Spleen (tissue), 11 donors: ENCODE measurements around the gene FAAP100. TPM values are rescaled to one million over a fixed set of nuclear protein-coding genes. Genes with fewer than 3 reads are reported as not detected.

Experiments
- DNase-seq: peaks from one replicate; pipeline ENCODE4 v3.0.0-alpha.2; 2020
- H3K27ac ChIP-seq, 8 donors: fragments of 200-600 bp; sonication (generic) in 7 of 8; 1 replicate in 4 of 8; 2 replicates in 4 of 8; pipeline versions ENCODE4 v1.5.0 to v1.8.0; 2016 to 2021; ENCODE audit warnings: inconsistent platforms in 4 of 8, mild to moderate bottlenecking in 4 of 8, moderate library complexity in 1 of 8
- H3K27me3 ChIP-seq, 7 donors: fragments of 200-600 bp; sonication (generic) in 6 of 7; replicated peaks in 1 of 7; 1 replicate in 4 of 7; 2 replicates in 3 of 7; pipeline versions ENCODE4 v1.5.0 to v1.8.0; 2016 to 2021; ENCODE audit warnings: inconsistent platforms in 3 of 7, mild to moderate bottlenecking in 1 of 7
- H3K36me3 ChIP-seq, 6 donors: fragments of 200-600 bp; sonication (generic) in 5 of 6; 1 replicate in 4 of 6; 2 replicates in 2 of 6; pipeline versions ENCODE4 v1.5.0 to v1.8.0; 2016 to 2021; ENCODE audit warnings: inconsistent platforms in 2 of 6
- H3K4me1 ChIP-seq, 6 donors: fragments of 200-600 bp; sonication (generic) in 5 of 6; 1 replicate in 3 of 6; 2 replicates in 3 of 6; pipeline versions ENCODE4 v1.5.0 to v1.8.0; 2016 to 2021; ENCODE audit warnings: inconsistent platforms in 3 of 6
- H3K4me3 ChIP-seq, 8 donors: fragments of 200-600 bp; sonication (generic) in 7 of 8; 1 replicate in 4 of 8; 2 replicates in 4 of 8; pipeline versions ENCODE4 v1.5.0 to v1.8.0; 2016 to 2021; ENCODE audit warnings: inconsistent platforms in 4 of 8, mild to moderate bottlenecking in 4 of 8, moderate library complexity in 2 of 8
- H3K9me3 ChIP-seq, 8 donors: fragments of 200-600 bp; sonication (generic) in 7 of 8; 1 replicate in 4 of 8; 2 replicates in 4 of 8; pipeline versions ENCODE4 v1.5.0 to v1.8.0; 2016 to 2021; ENCODE audit warnings: inconsistent platforms in 4 of 8
- CTCF ChIP-seq, 11 experiments: fragments of 200-600 bp in 7 of 11; fragments of 450-650 bp in 4 of 11; sonication (generic) in 4 of 11; IDR thresholded peaks in 8 of 11; conservative IDR thresholded peaks in 3 of 11; 1 replicate in 7 of 11; 2 replicates in 4 of 11; pipeline versions ENCODE4 v1.4.0 to v1.8.0; 2016 to 2021; ENCODE audit warnings: antibody characterized with exemption in 11 of 11, inconsistent platforms in 4 of 11, mild to moderate bottlenecking in 1 of 11
- POLR2A ChIP-seq, 3 donors: fragments of 450-650 bp; IDR thresholded peaks; one replicate each; pipeline ENCODE4 v1.5.1; 2017; ENCODE audit warnings: antibody characterized with exemption in 3 of 3, mild to moderate bottlenecking in 1 of 3
- POLR2AphosphoS5 ChIP-seq, 3 donors: sonication (generic); formaldehyde crosslinking; IDR thresholded peaks; one replicate each; pipeline ENCODE4 v1.5.1; 2017; ENCODE audit warnings: antibody characterized with exemption in 3 of 3
- whole genome bisulfite sequencing, 5 donors: extraction: QIAGEN DNeasy Blood & Tissue Kit in 3 of 5; methylation state at CpG; one replicate each; pipeline versions ENCODE4 v1.1.5 to v1.1.7; 2013 to 2018; 5-methylcytosine and 5-hydroxymethylcytosine counted together
- intact Hi-C: fragments of 100-400 bp; cut with DNase I; formaldehyde crosslinking; loops from one replicate; pipeline ENCODE4 v1.15.0; 2023; ENCODE audit warnings: low total_unique reads
- polyA plus RNA-seq, 3 donors: library from polyadenylated mRNA; stranded (reverse); fragments of 200-250 nt; gene quantifications; one replicate each; pipeline ENCODE4 v1.2.1, GENCODE V29; 2013
- total RNA-seq, 7 donors: library from RNA; depleted of rRNA in 3 of 7; stranded (reverse); fragments of >200 nt in 3 of 7; fragmentation: NEBNext Ultra II Directional in 4 of 7; extraction: Animal tissue kit (Norgen Biotek cat#: 25700) in 4 of 7; gene quantifications; one replicate each; pipeline versions ENCODE4 v1.1.0 to v1.2.1, GENCODE V29; 2016 to 2021
- donor health status: healthy with polysubstance abuse.
- donor health status: DM: no; HTN: no; CAD: no; lungs with moderate emphysema.
- donor health status: DM: no; HTN: no; CAD: no.
- donor health status: Bipolar disorder and iron deficiency.
- donor health status: healthy.
- donor health status: DM: no; HTN: no; CAD: no.
- donor health status: DM: yes; HTN: yes; CAD: no.

Gene FAAP100
- total and polyA plus RNA-seq, 10 donors: 32.2 to 77.2 (median 50.9) TPM

DNA sequence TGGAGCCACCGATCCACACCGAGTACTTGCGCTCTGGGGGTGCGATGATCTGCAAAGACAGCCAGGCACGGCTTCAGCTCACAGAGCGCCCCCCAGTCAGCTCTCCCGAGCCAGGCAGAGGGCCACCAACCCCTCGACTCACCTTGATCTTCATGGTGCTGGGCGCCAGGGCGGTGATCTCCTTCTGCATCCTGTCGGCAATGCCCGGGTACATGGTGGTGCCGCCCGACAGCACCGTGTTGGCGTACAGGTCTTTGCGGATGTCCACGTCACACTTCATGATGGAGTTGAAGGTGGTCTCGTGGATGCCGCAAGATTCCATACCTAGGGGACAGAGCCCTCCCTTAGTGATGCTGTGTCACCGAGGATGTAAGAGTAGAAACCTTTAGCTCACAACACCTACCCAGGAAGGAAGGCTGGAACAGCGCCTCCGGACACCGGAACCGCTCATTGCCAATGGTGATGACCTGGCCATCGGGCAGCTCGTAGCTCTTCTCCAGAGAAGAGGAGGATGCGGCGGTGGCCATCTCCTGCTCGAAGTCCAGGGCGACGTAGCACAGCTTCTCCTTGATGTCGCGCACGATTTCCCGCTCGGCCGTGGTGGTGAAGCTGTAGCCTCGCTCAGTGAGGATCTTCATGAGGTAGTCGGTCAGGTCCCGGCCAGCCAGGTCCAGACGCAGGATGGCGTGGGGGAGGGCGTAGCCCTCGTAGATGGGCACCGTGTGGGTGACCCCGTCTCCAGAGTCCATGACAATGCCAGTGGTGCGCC is 41.2 kb downstream of the FAAP100 start:
- DNase-seq: peak; percentile 89
- Histone ChIP-seq H3K27me3 (no peaks in the 10 kb centered on the region), H3K9me3 (no peaks in the 10 kb centered on the region), H3K4me3 (peak overlapping the region; percentile 86 to 99 (median 94)), H3K4me1 (peaks cover 18 to 68% (median 46%) of the 10 kb centered on the region in 6 donors), H3K36me3 (peaks cover 4 to 42% (median 35%) of the 10 kb centered on the region in 6 donors), H3K27ac (peak overlapping the region; percentile 88 to 100 (median 100))
- peak; percentile 43 to 75 (median 57) for TF ChIP-seq POLR2AphosphoS5 (IDR thresholded peaks at IDR 0.05)
- no peak for TF ChIP-seq CTCF (IDR thresholded peaks at IDR 0.05 in 8 of 11, conservative IDR thresholded peaks at IDR 0.05 in 3 of 11)
- TF ChIP-seq POLR2A (IDR thresholded peaks at IDR 0.05): no peak
- intact Hi-C loops: no loop called here
- WGBS, 5 donors: 0 to 3% (median 1%) methylated on average over 40 to 48 of the region's 48 CpGs

GRCh38 chr17:81509972-81510784 is 42.0 kb downstream of the FAAP100 start:
- Histone ChIP-seq H3K36me3 (peaks cover 4 to 42% (median 35%) of the 10 kb centered on the region in 6 donors), H3K9me3 (no peaks in the 10 kb centered on the region), H3K27ac (peak overlapping the region; percentile 88 to 100 (median 100)), H3K4me3 (peak overlapping the region; percentile 86 to 99 (median 94)), H3K27me3 (no peaks in the 10 kb centered on the region), H3K4me1 (peaks cover 14 to 60% (median 38%) of the 10 kb centered on the region in 6 donors)
- WGBS, 5 donors: 3 to 6% (median 3%) methylated on average over 22 of the region's 22 CpGs
- TF ChIP-seq POLR2A (IDR thresholded peaks at IDR 0.05): no peak
- TF ChIP-seq CTCF (IDR thresholded peaks at IDR 0.05 in 8 of 11, conservative IDR thresholded peaks at IDR 0.05 in 3 of 11): no peak
- no peak for TF ChIP-seq POLR2AphosphoS5 (IDR thresholded peaks at IDR 0.05)
- no peak for DNase-seq
- intact Hi-C loops: no loop called here

- Histone ChIP-seq H3K27ac (peak overlapping the region; percentile 31 to 100 (median 100)), H3K4me1 (peaks cover 14 to 57% (median 38%) of the 10 kb centered on the region in 6 donors), H3K36me3 (peaks cover 4 to 42% (median 35%) of the 10 kb centered on the region in 6 donors), H3K9me3 (no peaks in the 10 kb centered on the region), H3K4me3 (peak overlapping the region; percentile 86 to 99 (median 94)), H3K27me3 (no peaks in the 10 kb centered on the region)
- TF ChIP-seq POLR2AphosphoS5 (IDR thresholded peaks at IDR 0.05) (no peak), POLR2A (IDR thresholded peaks at IDR 0.05) (no peak), CTCF (IDR thresholded peaks at IDR 0.05 in 8 of 11, conservative IDR thresholded peaks at IDR 0.05 in 3 of 11) (no peak)
- intact Hi-C loops: no loop called here
- 18 to 22% (median 21%) methylated on average over 11 to 12 of the region's 12 CpGs for WGBS, 5 donors
- no peak for DNase-seq
Measured at GRCh38 chr17:81509207-81509971, 42.8 kb downstream of the FAAP100 start.
